ENCODE results near the gene MATCAP1. TPM values are rescaled to one million over a fixed set of nuclear protein-coding genes. Genes with fewer than 3 reads are reported as not detected.

The MATCAP1 gene
- total and polyA plus RNA-seq, 2 of the 8 experiments (the other 6 are each of a cell fraction or from before 2014, with no cell fraction given) = 22.9 to 27.5 TPM

GRCh38 chr16:67192781-67193361 lies 9.1 kb upstream of the MATCAP1 start:
- no peak overlapping the region for H4K91ac ChIP-seq (replicated peaks; ENCODE audit: insufficient read length, low read length)
- H4K5ac ChIP-seq (ENCODE audit: insufficient read length, low read depth, low read length) = no peak overlapping the region
- 61% methylated on average over 17 of the region's 17 CpGs; no CpG with 5 or more reads in 1 of the 2 experiments for WGBS, 2 experiments (ENCODE audit: extremely low coverage in 1 of 2, insufficient coverage in 1 of 2, insufficient read length in 1 of 2, insufficient replicate concordance in 2 of 2, low coverage in 1 of 2, low lambda C conversion rate in 2 of 2, missing lambda C conversion rate in 1 of 2)
- H3K56ac ChIP-seq (replicated peaks; ENCODE audit: insufficient read length, low read depth, low read length) = peak overlapping the region; percentile 47
- peak overlapping the region; percentile 40 to 91 (median 78); a peak in 6 of 7 replicates for H3K9ac ChIP-seq (replicated peaks in 1 of 4; ENCODE audit: extremely low read depth in 1 of 4, low read depth in 3 of 4, low read length in 3 of 4)
- H2BK20ac ChIP-seq (ENCODE audit: low read length) = no peak overlapping the region
- ChIA-PET POLR2A (ENCODE audit: partially characterized antibody) (interaction anchor here (0.5 to 1.4 kb wide), 7 partner anchors 16 to 450 kb away, joined by 3 to 5 read pairs (median 3); partner anchors contain the start of gene B3GNT9), CTCF (ENCODE audit: partially characterized antibody) (interaction anchor here (0.5 to 8.7 kb wide), 12 partner anchors 10 to 869 kb away, joined by 3 to 111 read pairs (median 4); no protein-coding TSS in a partner anchor)
- H3K79me1 ChIP-seq (ENCODE audit: low read depth, low read length) = peaks cover 10% of the 10 kb centered on the region
- H2BK15ac ChIP-seq (ENCODE audit: low read length) = no peak overlapping the region
- H3K4me3 ChIP-seq (ENCODE audit: extremely low read depth in 1 of 4, insufficient read depth in 2 of 4, low read depth in 3 of 4, low read length in 4 of 4) = peak overlapping the region; percentile 96 to 99 (median 98)
- H4K8ac ChIP-seq (ENCODE audit: extremely low read depth, insufficient read depth, low read length) = peak overlapping the region; percentile 71
- H3K23me2 ChIP-seq (ENCODE audit: low read depth, low read length) = peaks cover 7% of the 10 kb centered on the region
- H4K20me1 ChIP-seq (replicated peaks in 1 of 2; ENCODE audit: control insufficient read depth in 1 of 2, insufficient read depth in 2 of 2, low read length in 2 of 2) = peaks cover 5 to 26% of the 10 kb centered on the region in 2 experiments
- H3K23ac ChIP-seq (ENCODE audit: insufficient read length) = no peak overlapping the region
- H2BK5ac ChIP-seq (ENCODE audit: low read depth, low read length) = 0 out of 2 replicates have a peak overlapping the region, but pooled peaks have one; percentile 66
- H2AK5ac ChIP-seq (ENCODE audit: low read depth, low read length) = no peak overlapping the region
- H3K4ac ChIP-seq (replicated peaks; ENCODE audit: insufficient read length, low read depth, low read length) = no peak overlapping the region
- peaks cover 18 to 41% (median 34%) of the 10 kb centered on the region in 4 experiments for H3K36me3 ChIP-seq (ENCODE audit: control insufficient read depth in 2 of 4, insufficient read depth in 4 of 4, low read length in 3 of 4)
- H3K27ac ChIP-seq (ENCODE audit: low read depth, low read length) = peak overlapping the region; percentile 41; the same call in 1 of the 2 replicates
- no peak overlapping the region for H3K18ac ChIP-seq (ENCODE audit: extremely low read depth, low read length)
- H2AFZ ChIP-seq (ENCODE audit: low read length) = no peak overlapping the region
- FAIRE-seq (no peak), DNase-seq (ENCODE audit: low read depth in 1 of 2, low spot score in 2 of 2) (no peak)
- no peak overlapping the region for H2BK12ac ChIP-seq (ENCODE audit: low read depth, low read length)
- peaks cover 0 to 7% (median 2%) of the 10 kb centered on the region in 4 experiments; a peak in 4 of 7 replicates for H3K4me1 ChIP-seq (replicated peaks in 1 of 4; ENCODE audit: control insufficient read depth in 3 of 4, insufficient read depth in 4 of 4, low read length in 3 of 4)
- H2BK120ac ChIP-seq (replicated peaks; ENCODE audit: low read depth, low read length) = no peak overlapping the region
- H3K14ac ChIP-seq (ENCODE audit: insufficient read length) = no peak overlapping the region
- peaks cover 8 to 17% of the 10 kb centered on the region in 2 experiments for H3K79me2 ChIP-seq (ENCODE audit: control insufficient read depth in 1 of 2, insufficient read depth in 2 of 2, low read length in 2 of 2)
- H3K9me3 ChIP-seq (ENCODE audit: insufficient read depth in 2 of 2, low read depth in 1 of 2, low read length in 1 of 2) = no peaks in the 10 kb centered on the region
- H3K27me3 ChIP-seq (replicated peaks in 1 of 4; ENCODE audit: control insufficient read depth in 3 of 4, extremely low read depth in 1 of 4, insufficient read depth in 3 of 4, low read length in 3 of 4) = no peaks in the 10 kb centered on the region
- H3K4me2 ChIP-seq (ENCODE audit: insufficient read depth in 1 of 2, low read depth in 2 of 2, low read length in 2 of 2) = peak overlapping the region; percentile 93 to 94
- TF ChIP-seq TEAD4 (IDR thresholded peaks at IDR 0.05; ENCODE audit: low read depth, low read length) (no peak), SP2 (IDR thresholded peaks at IDR 0.05; ENCODE audit: low read length) (no peak), SRF (IDR thresholded peaks at IDR 0.05; ENCODE audit: low read depth, low read length) (no peak), TAF7 (optimal IDR thresholded peaks at IDR 0.05; ENCODE audit: borderline replicate concordance, low read depth, low read length) (no peak), JUND (IDR thresholded peaks at IDR 0.05; ENCODE audit: low read length) (no peak), SUZ12 (IDR thresholded peaks at IDR 0.05; ENCODE audit: low read length) (no peak), BRCA1 (IDR thresholded peaks at IDR 0.05; ENCODE audit: low read depth, low read length) (no peak), SIN3A (conservative IDR thresholded peaks at IDR 0.05 in 1 of 2, IDR thresholded peaks at IDR 0.05 in 1 of 2; ENCODE audit: low read depth in 1 of 2, low read length in 2 of 2) (no peak), RAD21 (IDR thresholded peaks at IDR 0.05 in 1 of 2, conservative IDR thresholded peaks at IDR 0.05 in 1 of 2; ENCODE audit: low read depth in 2 of 2, low read length in 2 of 2) (no peak), E2F6 (IDR thresholded peaks at IDR 0.05) (no peak), RBBP5 (IDR thresholded peaks at IDR 0.05; ENCODE audit: borderline replicate concordance, low read depth, low read length) (no peak)
